ENCODE measurements around the gene DNM2.

Gene DNM2

DNA sequence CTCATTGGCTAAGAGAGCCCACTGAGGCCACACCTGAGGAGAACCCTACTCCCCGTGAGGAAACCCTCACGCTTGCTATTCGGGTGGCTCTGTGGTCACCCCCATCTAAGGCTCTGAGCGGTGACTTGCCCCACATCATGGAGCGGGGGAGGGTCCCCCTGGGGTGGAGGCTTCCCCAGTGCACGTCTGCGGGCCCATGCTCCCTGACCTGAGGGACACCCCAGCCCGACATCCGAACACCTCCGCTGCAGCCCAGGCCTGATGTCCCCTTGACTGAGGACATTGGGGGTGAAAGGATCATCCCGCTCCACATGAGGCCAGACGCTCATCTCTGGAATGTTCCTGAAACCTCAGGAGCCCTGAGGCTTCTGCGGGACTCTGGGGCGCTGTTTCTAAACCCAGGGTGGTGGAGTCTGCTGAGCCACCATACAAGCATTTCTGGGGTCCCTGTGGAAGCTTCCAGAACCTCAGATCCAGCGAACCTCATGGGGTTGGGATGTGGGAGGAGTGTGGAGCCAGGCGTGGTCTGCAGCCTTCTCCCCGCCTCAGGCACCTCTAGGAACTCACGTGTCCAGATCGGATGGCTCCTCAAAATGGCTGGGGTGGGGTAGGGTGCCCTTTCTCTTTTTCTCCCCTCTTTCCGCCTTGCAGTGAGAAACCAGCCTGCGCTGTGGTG, 98.2 kb downstream of the DNM2 start:
- Histone ChIP-seq H3K27ac (peak overlapping the region; percentile 88), H3K27me3 (replicated peaks) (no peaks in the 10 kb centered on the region), H3K36me3 (replicated peaks) (peaks cover 31% of the 10 kb centered on the region), H3K4me3 (ENCODE audit: low read depth, low read length) (peak overlapping the region; percentile 60)
- TF ChIP-seq, protein P1, sequence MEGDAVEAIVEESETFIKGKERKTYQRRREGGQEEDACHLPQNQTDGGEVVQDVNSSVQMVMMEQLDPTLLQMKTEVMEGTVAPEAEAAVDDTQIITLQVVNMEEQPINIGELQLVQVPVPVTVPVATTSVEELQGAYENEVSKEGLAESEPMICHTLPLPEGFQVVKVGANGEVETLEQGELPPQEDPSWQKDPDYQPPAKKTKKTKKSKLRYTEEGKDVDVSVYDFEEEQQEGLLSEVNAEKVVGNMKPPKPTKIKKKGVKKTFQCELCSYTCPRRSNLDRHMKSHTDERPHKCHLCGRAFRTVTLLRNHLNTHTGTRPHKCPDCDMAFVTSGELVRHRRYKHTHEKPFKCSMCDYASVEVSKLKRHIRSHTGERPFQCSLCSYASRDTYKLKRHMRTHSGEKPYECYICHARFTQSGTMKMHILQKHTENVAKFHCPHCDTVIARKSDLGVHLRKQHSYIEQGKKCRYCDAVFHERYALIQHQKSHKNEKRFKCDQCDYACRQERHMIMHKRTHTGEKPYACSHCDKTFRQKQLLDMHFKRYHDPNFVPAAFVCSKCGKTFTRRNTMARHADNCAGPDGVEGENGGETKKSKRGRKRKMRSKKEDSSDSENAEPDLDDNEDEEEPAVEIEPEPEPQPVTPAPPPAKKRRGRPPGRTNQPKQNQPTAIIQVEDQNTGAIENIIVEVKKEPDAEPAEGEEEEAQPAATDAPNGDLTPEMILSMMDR (IDR thresholded peaks at IDR 0.05; ENCODE audit: low read depth, low read length, missing control alignments), result no peak
- DNase-seq, result no peak
- in situ Hi-C loops (cut with HindIII; ENCODE audit: low pct_ligation_motif_present, low sequenced_read_pairs), result no loop called here

- Histone ChIP-seq H3K36me3 (replicated peaks) (peaks cover 28% of the 10 kb centered on the region), H3K4me3 (ENCODE audit: low read depth, low read length) (peak overlapping the region; percentile 60), H3K27me3 (replicated peaks) (no peaks in the 10 kb centered on the region), H3K27ac (peak overlapping the region; percentile 88)
- in situ Hi-C loops (cut with HindIII; ENCODE audit: low pct_ligation_motif_present, low sequenced_read_pairs), result no loop called here
- TF ChIP-seq, protein P1 (IDR thresholded peaks at IDR 0.05; ENCODE audit: low read depth, low read length, missing control alignments), result no peak
- DNase-seq, result no peak
Measured at GRCh38 chr19:10816691-10817090, 98.8 kb downstream of the DNM2 start.

DNA sequence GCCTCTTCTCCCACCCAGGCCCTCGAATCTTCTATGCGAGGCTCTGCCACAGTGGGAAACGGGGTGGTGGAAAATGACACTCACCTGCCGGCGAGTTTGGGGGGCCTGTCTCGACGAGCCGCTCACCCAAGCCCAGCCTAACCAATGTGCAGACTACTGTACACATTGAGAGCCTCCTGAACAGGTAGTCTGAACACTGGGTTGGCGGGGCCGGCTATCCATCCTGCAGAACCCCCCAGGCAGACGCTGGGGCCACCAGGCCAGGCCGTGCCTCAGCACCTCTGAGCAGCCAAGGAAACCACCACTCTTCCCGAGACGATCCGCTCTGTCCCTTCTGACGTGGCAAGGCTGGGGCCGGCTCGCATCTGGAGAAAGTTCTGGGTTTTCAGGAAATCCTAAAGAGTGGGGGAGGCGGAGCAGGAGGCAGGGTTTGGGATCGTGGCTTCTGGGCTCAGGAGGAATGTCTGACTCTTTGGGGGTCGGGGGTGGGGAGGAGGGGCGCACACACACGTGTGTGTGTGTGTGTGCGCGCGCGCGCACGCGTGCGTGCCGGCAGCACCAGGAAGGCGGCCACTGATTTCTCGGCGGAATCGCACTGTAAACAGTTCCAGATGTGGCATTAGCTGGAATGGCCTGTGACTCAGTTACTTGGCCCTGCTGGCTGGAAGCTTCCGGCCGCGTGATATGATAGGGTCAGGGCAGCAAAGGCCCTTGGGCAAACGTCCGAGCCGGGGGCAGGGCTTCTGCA, 99.6 kb downstream of the DNM2 start:
- in situ Hi-C loops (cut with HindIII; ENCODE audit: low pct_ligation_motif_present, low sequenced_read_pairs), result no loop called here
- peak overlapping the region; percentile 60 for H3K4me3 ChIP-seq (ENCODE audit: low read depth, low read length)
- H3K36me3 ChIP-seq (replicated peaks), result peaks cover 23% of the 10 kb centered on the region
- H3K27me3 ChIP-seq (replicated peaks), result no peaks in the 10 kb centered on the region
- peak; percentile 91 for DNase-seq
- TF ChIP-seq, protein P1 (IDR thresholded peaks at IDR 0.05; ENCODE audit: low read depth, low read length, missing control alignments), result no peak
- H3K27ac ChIP-seq, result peak overlapping the region; percentile 88

DNA sequence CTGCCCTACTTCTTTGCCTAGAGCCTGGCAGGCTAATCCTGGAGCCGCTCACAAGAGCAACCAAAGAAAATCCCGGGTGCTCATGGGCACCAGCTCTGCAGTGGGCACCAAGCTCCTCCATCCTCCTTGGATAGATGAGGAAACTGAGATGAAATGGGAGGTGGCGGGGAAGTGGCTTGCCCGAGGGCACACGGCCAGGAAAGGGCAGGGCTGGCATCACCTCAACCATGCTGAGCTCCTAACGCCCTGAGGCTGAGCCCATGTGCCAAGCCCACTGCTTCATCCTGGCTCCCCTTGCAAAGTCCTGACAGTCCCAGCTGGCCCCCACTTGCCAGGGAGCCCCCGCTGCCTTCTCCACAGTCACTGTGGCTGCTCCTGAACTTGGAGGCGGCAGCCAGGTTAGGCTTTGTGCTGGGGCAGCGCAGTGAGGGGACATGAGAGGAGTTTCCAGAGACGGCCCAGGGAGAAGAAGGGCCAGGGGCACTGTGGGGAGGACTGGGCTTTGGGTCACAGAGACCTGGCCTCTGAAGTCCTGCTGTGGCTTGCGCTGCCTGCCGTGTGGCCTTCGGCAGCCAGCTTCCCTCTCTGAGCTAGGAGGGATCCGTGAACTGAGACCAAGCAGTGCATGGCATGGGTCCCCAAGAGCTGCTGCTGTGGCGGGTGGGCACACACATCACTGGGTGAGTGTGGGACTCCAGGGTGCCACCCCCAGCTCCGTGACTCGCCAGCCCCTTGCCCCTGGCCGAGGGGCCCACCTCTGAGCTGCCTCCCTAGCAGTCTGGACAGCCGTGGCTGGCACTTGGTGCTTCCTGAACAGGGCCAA, 100.6 kb downstream of the DNM2 start:
- Histone ChIP-seq H3K27ac (peak overlapping the region; percentile 88), H3K27me3 (replicated peaks) (no peaks in the 10 kb centered on the region), H3K36me3 (replicated peaks) (peaks cover 23% of the 10 kb centered on the region), H3K4me3 (ENCODE audit: low read depth, low read length) (no peak overlapping the region)
- no peak for DNase-seq
- in situ Hi-C loops (cut with HindIII; ENCODE audit: low pct_ligation_motif_present, low sequenced_read_pairs), result no loop called here
- TF ChIP-seq, protein P1 (IDR thresholded peaks at IDR 0.05; ENCODE audit: low read depth, low read length, missing control alignments), result no peak

DNA sequence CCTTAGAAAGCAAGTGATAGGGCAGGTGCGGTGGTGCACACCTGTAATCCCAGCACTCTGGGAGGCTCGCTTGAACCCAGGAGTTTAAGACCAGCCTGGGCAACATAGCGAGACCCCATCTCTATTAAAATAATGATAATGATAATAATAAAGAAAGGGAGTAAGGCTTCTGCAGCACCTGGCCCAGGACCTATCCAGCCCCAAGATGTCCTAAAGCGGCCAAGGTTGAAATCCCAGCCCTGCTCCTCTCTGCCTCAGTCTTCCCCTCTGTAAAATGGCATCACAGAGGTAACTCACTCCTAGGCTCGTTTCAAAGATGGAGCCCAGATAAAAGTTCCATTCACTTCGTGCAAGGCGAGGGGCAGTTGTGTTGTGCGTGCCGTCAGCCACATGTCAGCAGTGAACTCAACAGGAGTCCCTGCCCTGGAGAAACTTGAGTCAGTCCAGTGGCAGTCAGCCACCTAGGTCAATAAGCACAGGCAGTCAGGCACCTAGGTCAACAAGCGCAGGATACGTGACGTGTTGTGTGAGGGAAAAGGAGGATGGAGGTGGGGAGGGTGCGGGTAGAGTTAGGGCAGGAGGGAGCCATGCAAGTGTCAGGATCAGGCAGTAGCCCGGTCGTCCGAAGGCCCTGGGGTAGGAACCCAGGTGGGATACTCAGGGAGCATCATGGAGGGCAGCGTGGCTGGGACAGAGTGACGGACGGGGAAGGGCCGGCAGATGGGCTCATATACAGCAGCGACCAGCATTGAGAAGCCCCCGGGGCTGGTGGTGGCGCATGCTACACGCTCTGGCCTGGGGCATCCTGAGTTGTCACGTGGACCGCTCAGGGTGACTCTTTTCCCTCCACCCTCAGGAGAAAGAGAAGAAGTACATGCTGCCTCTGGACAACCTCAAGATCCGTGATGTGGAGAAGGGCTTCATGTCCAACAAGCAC, 101.5 kb downstream of the DNM2 start:
- H3K27ac ChIP-seq, result no peak overlapping the region
- peaks cover 24% of the 10 kb centered on the region for H3K36me3 ChIP-seq (replicated peaks)
- DNase-seq, result no peak
- TF ChIP-seq, protein P1 (IDR thresholded peaks at IDR 0.05; ENCODE audit: low read depth, low read length, missing control alignments), result no peak
- in situ Hi-C loops (cut with HindIII; ENCODE audit: low pct_ligation_motif_present, low sequenced_read_pairs), result no loop called here
- no peak overlapping the region for H3K4me3 ChIP-seq (ENCODE audit: low read depth, low read length)
- H3K27me3 ChIP-seq (replicated peaks), result no peaks in the 10 kb centered on the region

Measured in brain microvascular endothelial cell (primary cell).